Measurements from ENCODE around the gene GAB2. TPM values are rescaled to one million over a fixed set of nuclear protein-coding genes. Genes with fewer than 3 reads are reported as not detected.

GAB2 gene
- total RNA-seq, 3 donors from 2014 or later: 21.5 to 36.1 (median 26.6) TPM

DNA sequence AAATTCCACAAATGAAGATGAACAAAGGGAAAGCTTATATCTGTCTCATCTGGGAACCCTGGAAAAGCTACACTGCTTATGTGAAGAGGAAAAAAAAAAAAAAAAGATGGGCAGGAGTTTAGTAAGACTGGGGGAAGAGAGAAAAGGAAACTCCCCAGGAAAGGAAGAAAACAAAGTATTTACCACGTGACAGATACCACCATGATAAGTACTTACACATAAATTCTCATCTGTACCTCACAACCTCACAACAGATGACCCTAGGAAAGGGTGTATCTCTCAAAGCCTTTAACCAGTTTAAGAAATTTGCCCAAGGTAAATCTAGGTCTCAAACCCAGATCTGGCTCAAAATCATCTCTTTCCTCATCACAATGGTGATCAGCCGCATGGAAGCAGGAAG is 77.1 kb downstream of the GAB2 start:
- no peak overlapping the region for H3K4me3 ChIP-seq
- H3K4me1 ChIP-seq (ENCODE audit: low read depth): peaks cover 11% of the 10 kb centered on the region
- no peak for DNase-seq
- TF ChIP-seq, protein P1, sequence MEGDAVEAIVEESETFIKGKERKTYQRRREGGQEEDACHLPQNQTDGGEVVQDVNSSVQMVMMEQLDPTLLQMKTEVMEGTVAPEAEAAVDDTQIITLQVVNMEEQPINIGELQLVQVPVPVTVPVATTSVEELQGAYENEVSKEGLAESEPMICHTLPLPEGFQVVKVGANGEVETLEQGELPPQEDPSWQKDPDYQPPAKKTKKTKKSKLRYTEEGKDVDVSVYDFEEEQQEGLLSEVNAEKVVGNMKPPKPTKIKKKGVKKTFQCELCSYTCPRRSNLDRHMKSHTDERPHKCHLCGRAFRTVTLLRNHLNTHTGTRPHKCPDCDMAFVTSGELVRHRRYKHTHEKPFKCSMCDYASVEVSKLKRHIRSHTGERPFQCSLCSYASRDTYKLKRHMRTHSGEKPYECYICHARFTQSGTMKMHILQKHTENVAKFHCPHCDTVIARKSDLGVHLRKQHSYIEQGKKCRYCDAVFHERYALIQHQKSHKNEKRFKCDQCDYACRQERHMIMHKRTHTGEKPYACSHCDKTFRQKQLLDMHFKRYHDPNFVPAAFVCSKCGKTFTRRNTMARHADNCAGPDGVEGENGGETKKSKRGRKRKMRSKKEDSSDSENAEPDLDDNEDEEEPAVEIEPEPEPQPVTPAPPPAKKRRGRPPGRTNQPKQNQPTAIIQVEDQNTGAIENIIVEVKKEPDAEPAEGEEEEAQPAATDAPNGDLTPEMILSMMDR (IDR thresholded peaks at IDR 0.05): no peak
- H3K9me3 ChIP-seq: no peaks in the 10 kb centered on the region
- no peak for ATAC-seq
- no peaks in the 10 kb centered on the region for H3K36me3 ChIP-seq (ENCODE audit: low read depth)
- intact Hi-C loops (cut with DNase I, micrococcal nuclease): no loop called here

DNA sequence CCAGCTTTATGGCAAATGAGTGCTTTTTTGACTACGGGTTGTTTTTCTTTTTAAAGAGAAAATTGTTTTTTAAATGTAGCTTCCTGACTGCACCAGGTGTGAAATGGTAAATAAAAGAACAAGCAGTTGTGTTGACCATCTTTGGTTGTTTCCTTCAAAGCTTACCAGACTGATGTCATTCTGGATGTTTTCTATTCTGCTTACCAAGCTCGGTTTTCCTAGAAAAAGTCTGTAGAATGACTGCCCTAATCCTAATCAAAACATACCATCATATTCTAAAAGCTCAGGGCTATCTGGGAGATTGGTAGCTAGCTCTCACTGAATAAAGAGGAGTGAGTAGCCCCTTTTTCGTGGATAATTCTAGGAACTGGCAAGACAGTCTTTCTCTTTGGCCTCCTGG is 77.7 kb downstream of the GAB2 start:
- TF ChIP-seq, protein P1 (IDR thresholded peaks at IDR 0.05): no peak
- Histone ChIP-seq H3K36me3 (ENCODE audit: low read depth) (no peaks in the 10 kb centered on the region), H3K9me3 (no peaks in the 10 kb centered on the region), H3K4me3 (no peak overlapping the region), H3K4me1 (ENCODE audit: low read depth) (peaks cover 11% of the 10 kb centered on the region)
- ATAC-seq: no peak
- no peak for DNase-seq
- intact Hi-C loops (cut with DNase I, micrococcal nuclease): no loop called here

DNA sequence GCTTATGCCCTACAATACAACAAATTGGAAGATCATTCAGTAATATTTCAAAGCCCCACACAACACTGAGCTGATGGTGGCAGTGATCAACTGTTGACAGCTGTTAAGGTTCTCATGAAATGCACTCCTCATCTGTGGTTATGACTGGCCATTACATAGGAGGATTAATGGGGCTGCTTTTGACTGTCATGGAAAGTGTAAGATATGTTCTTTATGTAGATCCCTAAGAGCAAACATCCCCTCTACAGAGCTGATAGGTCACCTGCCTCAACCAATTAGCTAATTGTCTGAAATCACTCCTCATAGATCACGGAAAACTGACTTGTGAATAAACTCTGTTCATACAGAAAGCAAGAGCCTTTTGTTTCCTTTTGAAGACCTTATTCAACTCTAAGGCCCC is 78.1 kb downstream of the GAB2 start:
- TF ChIP-seq, protein P1 (IDR thresholded peaks at IDR 0.05): no peak
- no peak for DNase-seq
- ATAC-seq: no peak
- intact Hi-C loops (cut with DNase I, micrococcal nuclease): no loop called here
- H3K9me3 ChIP-seq: no peaks in the 10 kb centered on the region
- no peaks in the 10 kb centered on the region for H3K36me3 ChIP-seq (ENCODE audit: low read depth)
- peaks cover 11% of the 10 kb centered on the region for H3K4me1 ChIP-seq (ENCODE audit: low read depth)
- no peak overlapping the region for H3K4me3 ChIP-seq

DNA sequence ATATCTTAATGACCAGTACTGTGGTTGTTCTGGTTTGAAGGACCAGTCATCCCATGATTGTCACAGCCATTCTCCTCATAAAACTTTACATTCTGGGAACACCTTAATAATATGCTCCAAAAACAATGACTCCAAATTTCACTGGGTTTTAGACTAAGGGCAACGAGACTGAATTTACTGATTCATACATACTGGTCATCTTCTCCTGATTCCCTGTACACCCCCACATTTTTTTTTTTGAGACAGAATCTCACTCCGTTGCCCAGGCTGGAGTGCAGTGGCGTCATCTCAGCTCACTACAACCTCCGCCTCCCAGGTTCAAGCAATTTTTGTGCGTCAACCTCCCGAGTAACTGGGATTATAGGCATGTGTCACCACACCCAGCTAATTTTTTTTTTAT is 78.9 kb downstream of the GAB2 start:
- no peaks in the 10 kb centered on the region for H3K36me3 ChIP-seq (ENCODE audit: low read depth)
- DNase-seq (no peak), ATAC-seq (no peak)
- H3K9me3 ChIP-seq: no peaks in the 10 kb centered on the region
- H3K4me1 ChIP-seq (ENCODE audit: low read depth): peaks cover 11% of the 10 kb centered on the region
- TF ChIP-seq, protein P1 (IDR thresholded peaks at IDR 0.05): no peak
- no peak overlapping the region for H3K4me3 ChIP-seq
- intact Hi-C loops (cut with DNase I, micrococcal nuclease): no loop called here

DNA sequence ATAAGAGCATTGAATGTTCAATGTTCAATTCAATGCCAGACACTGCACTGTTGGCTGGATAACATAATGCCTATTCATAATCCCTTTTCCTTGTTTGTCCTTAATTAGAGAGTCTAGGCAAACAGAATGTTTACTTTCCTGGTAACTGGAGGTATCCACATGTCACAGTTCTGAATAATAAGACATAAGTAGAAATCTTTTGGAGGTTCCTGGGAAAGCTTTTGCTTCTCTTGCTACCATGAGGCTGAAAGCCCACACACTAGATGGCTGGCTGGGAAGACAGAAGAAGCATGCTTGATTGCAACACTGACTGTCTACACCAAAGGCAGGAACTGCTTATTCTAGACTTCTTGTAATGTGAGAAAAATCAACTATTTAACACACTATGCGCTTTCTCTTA is 79.5 kb downstream of the GAB2 start:
- no peak overlapping the region for H3K4me3 ChIP-seq
- no peaks in the 10 kb centered on the region for H3K9me3 ChIP-seq
- intact Hi-C loops (cut with DNase I, micrococcal nuclease): no loop called here
- TF ChIP-seq, protein P1 (IDR thresholded peaks at IDR 0.05): no peak
- ATAC-seq (peak; percentile 32), DNase-seq (no peak)
- no peaks in the 10 kb centered on the region for H3K36me3 ChIP-seq (ENCODE audit: low read depth)
- peaks cover 11% of the 10 kb centered on the region for H3K4me1 ChIP-seq (ENCODE audit: low read depth)

DNA sequence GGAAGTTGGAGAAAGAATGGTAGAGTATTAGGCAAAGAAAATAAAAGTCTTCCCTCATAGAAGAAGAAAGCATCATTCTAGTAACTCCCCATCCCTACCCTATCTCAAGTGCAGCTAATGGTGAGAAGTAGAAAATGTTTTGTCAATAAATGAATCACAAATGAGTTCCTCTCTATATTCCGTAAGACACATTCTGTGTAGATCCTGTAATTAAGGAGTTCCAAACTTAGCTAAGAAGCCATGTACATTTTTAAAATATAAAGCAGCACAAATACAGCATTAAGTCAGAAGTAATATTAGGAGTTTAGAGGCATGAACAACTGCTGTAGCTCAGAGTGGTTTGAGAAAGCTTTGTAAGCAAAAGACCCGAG is 80.1 kb downstream of the GAB2 start:
- Histone ChIP-seq H3K4me3 (no peak overlapping the region), H3K36me3 (ENCODE audit: low read depth) (no peaks in the 10 kb centered on the region), H3K9me3 (no peaks in the 10 kb centered on the region), H3K4me1 (ENCODE audit: low read depth) (peaks cover 11% of the 10 kb centered on the region)
- intact Hi-C loops (cut with DNase I, micrococcal nuclease): no loop called here
- TF ChIP-seq, protein P1 (IDR thresholded peaks at IDR 0.05): no peak
- no peak for ATAC-seq
- no peak for DNase-seq
